ENCODE results near the gene RS1.

- no peak for TF ChIP-seq POLR2AphosphoS5 (IDR thresholded peaks at IDR 0.05; ENCODE audit: low read depth, low read length)
- TF ChIP-seq POLR2A (IDR thresholded peaks at IDR 0.05; ENCODE audit: low read depth, low read length), result no peak
- no peak for TF ChIP-seq TAF1 (IDR thresholded peaks at IDR 0.05; ENCODE audit: borderline replicate concordance, low read depth, low read length)
Measured at GRCh38 chrX:18666614-18667013, 5.3 kb downstream of the RS1 start.

All from GM12892 (cell line).